Left ventricle myocardium inferior (tissue), 1 donor: ENCODE results near the gene RALA. TPM values are rescaled to one million over a fixed set of nuclear protein-coding genes. Genes with fewer than 3 reads are reported as not detected.
"Not testable (repeated sequence)": the region's sequence is repeated elsewhere in the genome, so short reads cannot be mapped to it uniquely, and the experiment has no call there.

Source experiments
- DNase-seq: peaks from one replicate; pipeline ENCODE4 v3.0.0-alpha.2; 2020
- H3K27ac ChIP-seq: fragments of 200-600 bp; replicated peaks from 2 replicates; pipeline ENCODE4 v1.8.0; 2021
- H3K27me3 ChIP-seq: fragments of 200-600 bp; 2 replicates; pipeline ENCODE4 v1.8.0; 2021; ENCODE audit warnings: low read depth
- H3K36me3 ChIP-seq: fragments of 200-600 bp; 2 replicates; pipeline ENCODE4 v1.8.0; 2021
- H3K4me1 ChIP-seq: fragments of 200-600 bp; 2 replicates; pipeline ENCODE4 v1.8.0; 2021
- H3K4me3 ChIP-seq: fragments of 200-600 bp; 2 replicates; pipeline ENCODE4 v1.8.0; 2021; ENCODE audit warnings: mild to moderate bottlenecking, moderate library complexity
- H3K9me3 ChIP-seq: fragments of 200-600 bp; replicated peaks from 2 replicates; pipeline ENCODE4 v1.8.0; 2021
- CTCF ChIP-seq: fragments of 200-600 bp; IDR thresholded peaks from 2 replicates; pipeline ENCODE4 v1.8.0; 2021; ENCODE audit warnings: antibody characterized with exemption, mild to moderate bottlenecking, borderline replicate concordance
- intact Hi-C: fragments of 100-400 bp; cut with micrococcal nuclease; formaldehyde crosslinking; loops from one replicate; pipeline ENCODE4 v1.11.0; 2022
- total RNA-seq: library from RNA; stranded (reverse); fragmentation: NEBNext Ultra II Directional; extraction: Animal tissue kit (Norgen Biotek cat#: 25700); gene quantifications from one replicate; pipeline ENCODE4 v1.2.1, GENCODE V29; 2021
- donor health status: DM: no; HTN: yes; CAD: no; lungs with severe emphysema.

The RALA gene
- total RNA-seq, 1 donor from 2014 or later: 29.1 TPM

- TF ChIP-seq CTCF: no peak
- Histone ChIP-seq H3K27ac (no peak overlapping the region), H3K36me3 (no peaks in the 10 kb centered on the region), H3K4me3 (no peak overlapping the region), H3K4me1 (peaks cover 63% of the 10 kb centered on the region), H3K27me3 (no peaks in the 10 kb centered on the region), H3K9me3 (peaks cover 9% of the 10 kb centered on the region)
- intact Hi-C loops: no loop called here
- DNase-seq: no peak
Measured at GRCh38 chr7:39663263-39663662, 39.9 kb downstream of the RALA start.

GRCh38 chr7:39664057-39664456, 40.7 kb downstream of the RALA start:
- Histone ChIP-seq H3K4me3 (no peak overlapping the region), H3K27me3 (no peaks in the 10 kb centered on the region), H3K27ac (no peak overlapping the region), H3K9me3 (peaks cover 9% of the 10 kb centered on the region), H3K4me1 (peaks cover 56% of the 10 kb centered on the region), H3K36me3 (no peaks in the 10 kb centered on the region)
- TF ChIP-seq CTCF: no peak
- no peak for DNase-seq
- intact Hi-C loops: no loop called here

GRCh38 chr7:39664585-39664984, 41.2 kb downstream of the RALA start:
- H3K4me3 ChIP-seq: no peak overlapping the region
- H3K27me3 ChIP-seq: no peaks in the 10 kb centered on the region
- peaks cover 9% of the 10 kb centered on the region for H3K9me3 ChIP-seq
- H3K4me1 ChIP-seq: peaks cover 59% of the 10 kb centered on the region
- H3K27ac ChIP-seq: no peak overlapping the region
- DNase-seq: no peak
- no peaks in the 10 kb centered on the region for H3K36me3 ChIP-seq
- intact Hi-C loops: no loop called here
- no peak for TF ChIP-seq CTCF

GRCh38 chr7:39666562-39666961, 43.2 kb downstream of the RALA start:
- Histone ChIP-seq H3K36me3 (no peaks in the 10 kb centered on the region), H3K4me1 (peaks cover 76% of the 10 kb centered on the region), H3K27me3 (no peaks in the 10 kb centered on the region), H3K9me3 (peaks cover 9% of the 10 kb centered on the region), H3K4me3 (no peak overlapping the region), H3K27ac (no peak overlapping the region)
- intact Hi-C loops: no loop called here
- TF ChIP-seq CTCF: no peak
- DNase-seq: no peak

DNA sequence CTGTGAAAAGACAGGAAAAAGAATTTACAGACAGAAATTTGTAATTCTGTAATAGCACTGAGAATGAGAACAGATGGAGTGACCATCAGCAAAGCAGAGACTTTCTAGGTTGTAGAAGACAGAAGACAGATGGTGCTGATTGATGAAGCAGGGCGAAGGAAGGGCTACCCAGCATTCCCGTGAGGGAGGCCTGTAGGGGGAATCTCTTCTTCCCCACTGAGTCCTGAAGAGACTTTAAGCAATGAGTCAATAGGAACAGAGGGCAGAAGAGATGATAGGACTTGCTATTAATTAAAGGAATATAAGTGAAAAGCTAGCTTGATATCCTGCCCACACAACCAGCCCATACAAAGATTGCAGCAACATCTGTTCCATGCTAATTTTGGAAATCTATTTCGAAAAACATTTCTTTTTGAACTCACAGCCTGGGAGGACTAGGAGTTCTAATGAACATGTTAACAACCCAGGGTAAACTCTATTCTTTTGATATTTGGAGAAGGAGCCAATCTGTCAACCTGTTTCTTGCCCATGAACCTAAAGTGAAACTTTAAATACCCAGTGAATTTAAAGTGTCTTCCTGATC, 44.1 kb downstream of the RALA start:
- peaks cover 9% of the 10 kb centered on the region for H3K9me3 ChIP-seq
- H3K4me3 ChIP-seq: no peak overlapping the region
- no peaks in the 10 kb centered on the region for H3K36me3 ChIP-seq
- no peak for DNase-seq
- no peak for TF ChIP-seq CTCF
- intact Hi-C loops: no loop called here
- peaks cover 85% of the 10 kb centered on the region for H3K4me1 ChIP-seq
- peak overlapping the region; percentile 9 for H3K27ac ChIP-seq
- H3K27me3 ChIP-seq: no peaks in the 10 kb centered on the region

- H3K27ac ChIP-seq, H3K4me3 ChIP-seq, H3K27me3 ChIP-seq, DNase-seq, H3K36me3 ChIP-seq, H3K9me3 ChIP-seq, intact Hi-C loops: not testable (repeated sequence)
- peaks cover 89% of the 10 kb centered on the region for H3K4me1 ChIP-seq
Measured at GRCh38 chr7:39668280-39668679, 44.9 kb downstream of the RALA start.
